ENCODE data around the gene IDUA.

Gene IDUA

GRCh38 chr4:1017211-1017610 lies 30.4 kb downstream of the IDUA start:
- DNase-seq (ENCODE audit: low spot score): no peak

GRCh38 chr4:1017706-1018105 lies 30.9 kb downstream of the IDUA start:
- DNase-seq (ENCODE audit: low spot score): no peak

GRCh38 chr4:1018147-1019020 lies 31.5 kb downstream of the IDUA start:
- no peak for DNase-seq (ENCODE audit: low spot score)

GRCh38 chr4:1019320-1019719 lies 32.5 kb downstream of the IDUA start:
- no peak for DNase-seq (ENCODE audit: low spot score)

GRCh38 chr4:1019729-1020470 lies 33.1 kb downstream of the IDUA start:
- no peak for DNase-seq (ENCODE audit: low spot score)

- DNase-seq (ENCODE audit: low spot score): no peak
These were observed 34.7 kb downstream of the IDUA start for GRCh38 chr4:1021386-1022050.

GRCh38 chr4:1022051-1022738 lies 35.4 kb downstream of the IDUA start:
- DNase-seq (ENCODE audit: low spot score): no peak

- DNase-seq (ENCODE audit: low spot score): no peak
These were observed 35.9 kb downstream of the IDUA start for GRCh38 chr4:1022739-1023066.

GRCh38 chr4:1023075-1023640 lies 36.3 kb downstream of the IDUA start:
- no peak for DNase-seq (ENCODE audit: low spot score)

GRCh38 chr4:1023895-1024740 lies 37.3 kb downstream of the IDUA start:
- DNase-seq (ENCODE audit: low spot score): no peak

- no peak for DNase-seq (ENCODE audit: low spot score)
These were observed 38.2 kb downstream of the IDUA start for GRCh38 chr4:1024882-1025545.

GRCh38 chr4:1026115-1026514 lies 39.3 kb downstream of the IDUA start:
- DNase-seq (ENCODE audit: low spot score): no peak

- no peak for DNase-seq (ENCODE audit: low spot score)
These were observed 40.5 kb downstream of the IDUA start for GRCh38 chr4:1027219-1027914.

GRCh38 chr4:1027915-1028238 lies 41.0 kb downstream of the IDUA start:
- no peak for DNase-seq (ENCODE audit: low spot score)

- DNase-seq (ENCODE audit: low spot score): no peak
These were observed 41.9 kb downstream of the IDUA start for GRCh38 chr4:1028574-1029220.

- DNase-seq (ENCODE audit: low spot score): no peak
These were observed 42.7 kb downstream of the IDUA start for GRCh38 chr4:1029529-1029928.

GRCh38 chr4:1030031-1030430 lies 43.2 kb downstream of the IDUA start:
- no peak for DNase-seq (ENCODE audit: low spot score)

- no peak for DNase-seq (ENCODE audit: low spot score)
These were observed 43.7 kb downstream of the IDUA start for GRCh38 chr4:1030559-1030958.

- DNase-seq (ENCODE audit: low spot score): no peak
These were observed 44.5 kb downstream of the IDUA start for GRCh38 chr4:1031346-1031745.
